ENCODE data around the gene GIPC1. TPM values are rescaled to one million over a fixed set of nuclear protein-coding genes. Genes with fewer than 3 reads are reported as not detected.
A peak's percentile ranks its signal among the peaks of the same experiment; 100 is the strongest.

GIPC1 gene
- total RNA-seq, 1 donor from 2014 or later = 39.9 TPM

- intact Hi-C loops (cut with micrococcal nuclease) = no loop called here
Observed at GRCh38 chr19:14435320-14436050, 60.4 kb downstream of the GIPC1 start.

GRCh38 chr19:14434543-14435319 lies 61.2 kb downstream of the GIPC1 start:
- H3K9me3 Mint-ChIP-seq = no peaks in the 10 kb centered on the region

More at GRCh38 chr19:14435320-14436050, 60.4 kb downstream of the GIPC1 start:
- Mint-ChIP-seq H3K36me3 (ENCODE audit: low read depth) (peaks cover 7% of the 10 kb centered on the region), H3K4me3 (peak overlapping the region; percentile 83), H3K4me1 (peaks cover 49% of the 10 kb centered on the region), H3K9me3 (no peaks in the 10 kb centered on the region), H3K27ac (peak overlapping the region; percentile 74), H3K27me3 (peaks cover 9% of the 10 kb centered on the region)
- DNase-seq = no peak

GRCh38 chr19:14433554-14434501 lies 62.1 kb downstream of the GIPC1 start:
- Mint-ChIP-seq H3K4me1 (peaks cover 36% of the 10 kb centered on the region), H3K36me3 (ENCODE audit: low read depth) (peaks cover 2% of the 10 kb centered on the region), H3K9me3 (no peaks in the 10 kb centered on the region), H3K27me3 (peaks cover 12% of the 10 kb centered on the region), H3K4me3 (peak overlapping the region; percentile 83), H3K27ac (peak overlapping the region; percentile 67)
- intact Hi-C loops (cut with micrococcal nuclease) = loop anchor here (2.0 kb wide), 2 partner anchors 15 to 39 kb away; partner anchors contain the start of gene DDX39A
- DNase-seq = peak; percentile 77

More at GRCh38 chr19:14434543-14435319, 61.2 kb downstream of the GIPC1 start:
- Mint-ChIP-seq H3K4me1 (peaks cover 42% of the 10 kb centered on the region), H3K27ac (peak overlapping the region; percentile 74), H3K27me3 (peaks cover 12% of the 10 kb centered on the region), H3K4me3 (peak overlapping the region; percentile 83), H3K36me3 (ENCODE audit: low read depth) (peaks cover 2% of the 10 kb centered on the region)
- peak; percentile 76 for DNase-seq
- intact Hi-C loops (cut with micrococcal nuclease) = no loop called here

- H3K27ac Mint-ChIP-seq = peak within 1 kb of the TSS; percentile 82
- no peaks in the 10 kb centered on the region for H3K9me3 Mint-ChIP-seq
- DNase-seq = peak; percentile 90
- H3K27me3 Mint-ChIP-seq = peaks cover 12% of the 10 kb centered on the region
- intact Hi-C loops (cut with micrococcal nuclease) = loop anchor here (2.0 kb wide), 2 partner anchors 14 to 40 kb away; partner anchors contain the start of gene DDX39A
- H3K36me3 Mint-ChIP-seq (ENCODE audit: low read depth) = peaks cover 2% of the 10 kb centered on the region
- H3K4me1 Mint-ChIP-seq = peaks cover 35% of the 10 kb centered on the region
- peak within 1 kb of the TSS; percentile 84 for H3K4me3 Mint-ChIP-seq
Observed at GRCh38 chr19:14432791-14433553, 63.0 kb downstream of the GIPC1 start, which contains the start of gene PKN1. Gene PKN1 (plus strand): TSS chr19:14433306. CDS start chr19:14433522, 216 bp downstream.

- intact Hi-C loops (cut with micrococcal nuclease) = no loop called here
- Mint-ChIP-seq H3K4me3 (peak overlapping the region; percentile 50), H3K27me3 (peaks cover 15% of the 10 kb centered on the region), H3K27ac (peak overlapping the region; percentile 49), H3K4me1 (peaks cover 30% of the 10 kb centered on the region), H3K9me3 (no peaks in the 10 kb centered on the region), H3K36me3 (ENCODE audit: low read depth) (peaks cover 2% of the 10 kb centered on the region)
- DNase-seq = no peak
Observed at GRCh38 chr19:14430712-14431111, 65.2 kb downstream of the GIPC1 start.

GRCh38 chr19:14428882-14429416 lies 67.0 kb downstream of the GIPC1 start:
- Mint-ChIP-seq H3K36me3 (ENCODE audit: low read depth) (no peaks in the 10 kb centered on the region), H3K27me3 (peaks cover 15% of the 10 kb centered on the region), H3K4me3 (no peak overlapping the region), H3K27ac (no peak overlapping the region), H3K9me3 (no peaks in the 10 kb centered on the region), H3K4me1 (peaks cover 18% of the 10 kb centered on the region)
- no peak for DNase-seq
- intact Hi-C loops (cut with micrococcal nuclease) = no loop called here

Other genes with a start within 250 kb of the GIPC1 start
- 206 and 209 TPM in 2 replicates for gene ADGRE5, start 114.7 kb downstream of the GIPC1 start, total RNA-seq
- 274 and 280 TPM in 2 replicates for gene DDX39A, start 76.8 kb downstream of the GIPC1 start, total RNA-seq
- 172 and 180 TPM in 2 replicates for gene PKN1, start 62.8 kb downstream of the GIPC1 start, total RNA-seq
- 0.78 and 1.1 TPM in 2 replicates for gene PTGER1, start 20.8 kb downstream of the GIPC1 start, total RNA-seq
- gene DNAJB1, start 22.3 kb upstream of the GIPC1 start, total RNA-seq = 117 and 126 TPM in 2 replicates
- 108 and 119 TPM in 2 replicates for gene TECR, start 33.5 kb upstream of the GIPC1 start, total RNA-seq
- 129 and 132 TPM in 2 replicates for gene NDUFB7, start 75.9 kb upstream of the GIPC1 start, total RNA-seq
- not detected in 2 replicates for gene CLEC17A, start 87.0 kb upstream of the GIPC1 start, total RNA-seq
- gene ADGRE3, start 178.7 kb upstream of the GIPC1 start, total RNA-seq = not detected in 2 replicates
- 15.0 and 15.3 TPM in 2 replicates for gene ZNF333, start 193.9 kb upstream of the GIPC1 start, total RNA-seq

All from activated CD4-positive, alpha-beta T cell treated with anti-CD3 and anti-CD28 coated beads, Interleukin-2, amount 10 ng/mL, durations not matched to agents 24 days and 14 days (primary cell).